ENCODE measurements around the gene PEPD. TPM values are rescaled to one million over a fixed set of nuclear protein-coding genes. Genes with fewer than 3 reads are reported as not detected.

PEPD gene
- polyA plus RNA-seq, 1 donor from 2014 or later, result 43.9 TPM

GRCh38 chr19:33463199-33463598 lies 58.4 kb downstream of the PEPD start:
- Histone ChIP-seq H3K27ac (ENCODE audit: low read length) (no peak overlapping the region), H3K36me3 (ENCODE audit: insufficient read depth, low read length) (no peaks in the 10 kb centered on the region), H3K4me2 (ENCODE audit: low read length) (no peak overlapping the region), H3K9me2 (ENCODE audit: insufficient read depth, low read length) (no peaks in the 10 kb centered on the region), H4K20me1 (ENCODE audit: insufficient read depth) (no peaks in the 10 kb centered on the region), H3K4me3 (ENCODE audit: low read length) (no peak overlapping the region), H3K9me3 (ENCODE audit: low read length) (no peaks in the 10 kb centered on the region), H3K79me2 (replicated peaks; ENCODE audit: insufficient read depth, low read length) (no peaks in the 10 kb centered on the region), H3K27me3 (ENCODE audit: insufficient read depth, low read depth, low read length) (no peaks in the 10 kb centered on the region), H3K9ac (ENCODE audit: low read length) (no peak overlapping the region), H3F3A (ENCODE audit: insufficient read depth, low read length, poor library complexity, severe bottlenecking) (no peaks in the 10 kb centered on the region), H2AFZ (ENCODE audit: low read depth, low read length) (no peak overlapping the region)
- TF ChIP-seq POLR2AphosphoS5 (IDR thresholded peaks at IDR 0.05), result no peak
- TF ChIP-seq MXI1 (conservative IDR thresholded peaks at IDR 0.05; ENCODE audit: poor library complexity, severe bottlenecking), result no peak
- no peak for TF ChIP-seq REST (IDR thresholded peaks at IDR 0.05; ENCODE audit: borderline replicate concordance)
- TF ChIP-seq SMC3 (conservative IDR thresholded peaks at IDR 0.05; ENCODE audit: poor library complexity), result no peak
- no peak for TF ChIP-seq CTCF (IDR thresholded peaks at IDR 0.05; ENCODE audit: poor library complexity, severe bottlenecking)
- TF ChIP-seq RAD21 (conservative IDR thresholded peaks at IDR 0.05), result no peak
- TF ChIP-seq EP300 (conservative IDR thresholded peaks at IDR 0.05; ENCODE audit: poor library complexity, severe bottlenecking), result no peak
- TF ChIP-seq EZH2 (IDR thresholded peaks at IDR 0.05; ENCODE audit: borderline replicate concordance, insufficient read depth, low read length, poor library complexity, severe bottlenecking), result no peak
- no peak for TF ChIP-seq TAF1 (IDR thresholded peaks at IDR 0.05; ENCODE audit: low read depth)

GRCh38 chr19:33462112-33462791 lies 59.3 kb downstream of the PEPD start:
- Histone ChIP-seq H3K36me3 (ENCODE audit: insufficient read depth, low read length) (no peaks in the 10 kb centered on the region), H3F3A (ENCODE audit: insufficient read depth, low read length, poor library complexity, severe bottlenecking) (no peaks in the 10 kb centered on the region), H3K27me3 (ENCODE audit: insufficient read depth, low read depth, low read length) (no peaks in the 10 kb centered on the region), H3K79me2 (replicated peaks; ENCODE audit: insufficient read depth, low read length) (no peaks in the 10 kb centered on the region), H3K4me2 (ENCODE audit: low read length) (no peak overlapping the region), H3K4me3 (ENCODE audit: low read length) (no peak overlapping the region), H3K9me2 (ENCODE audit: insufficient read depth, low read length) (no peaks in the 10 kb centered on the region), H3K9ac (ENCODE audit: low read length) (no peak overlapping the region), H3K27ac (ENCODE audit: low read length) (no peak overlapping the region), H3K9me3 (ENCODE audit: low read length) (no peaks in the 10 kb centered on the region), H4K20me1 (ENCODE audit: insufficient read depth) (no peaks in the 10 kb centered on the region), H2AFZ (ENCODE audit: low read depth, low read length) (no peak overlapping the region)
- TF ChIP-seq POLR2AphosphoS5 (IDR thresholded peaks at IDR 0.05) (no peak), RAD21 (conservative IDR thresholded peaks at IDR 0.05) (no peak), SMC3 (conservative IDR thresholded peaks at IDR 0.05; ENCODE audit: poor library complexity) (no peak), CTCF (IDR thresholded peaks at IDR 0.05; ENCODE audit: poor library complexity, severe bottlenecking) (no peak), MXI1 (conservative IDR thresholded peaks at IDR 0.05; ENCODE audit: poor library complexity, severe bottlenecking) (no peak), TAF1 (IDR thresholded peaks at IDR 0.05; ENCODE audit: low read depth) (no peak), REST (IDR thresholded peaks at IDR 0.05; ENCODE audit: borderline replicate concordance) (no peak), EP300 (conservative IDR thresholded peaks at IDR 0.05; ENCODE audit: poor library complexity, severe bottlenecking) (no peak), EZH2 (IDR thresholded peaks at IDR 0.05; ENCODE audit: borderline replicate concordance, insufficient read depth, low read length, poor library complexity, severe bottlenecking) (no peak)
